IPS-11a (cell line): Measurements from ENCODE around the gene TSPAN9.

ENCODE experiments used
- H3K4me3 ChIP-seq: one replicate; pipeline ENCODE4 v1.5.1; 2013; ENCODE audit warnings: low read depth, low read length, control low read depth

TSPAN9 gene

GRCh38 chr12:3326850-3327780 lies 249.9 kb downstream of the TSPAN9 start:
- H3K4me3 ChIP-seq = no peak overlapping the region

DNA sequence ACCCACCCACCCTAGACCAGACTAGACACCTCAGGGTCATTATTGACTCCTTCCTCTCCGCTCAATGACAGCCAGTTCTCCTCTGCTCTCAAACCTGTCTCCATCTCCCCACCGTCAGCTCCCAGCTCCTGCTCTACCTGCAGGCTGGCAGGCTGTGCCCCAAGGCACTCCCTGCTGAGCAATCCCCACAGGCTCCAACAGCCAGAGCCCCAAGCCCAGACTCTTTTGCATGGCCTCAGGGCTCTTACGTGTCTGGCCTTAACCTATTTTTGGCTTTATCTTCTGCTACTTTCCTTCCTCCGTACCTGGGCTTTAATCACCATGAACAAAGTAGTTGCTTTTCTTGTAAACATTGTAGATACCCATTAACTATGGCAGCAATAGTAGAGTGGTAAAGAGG lies 250.9 kb downstream of the TSPAN9 start:
- no peak overlapping the region for H3K4me3 ChIP-seq

- H3K4me3 ChIP-seq = no peak overlapping the region
Measured at GRCh38 chr12:3328571-3328970, 251.4 kb downstream of the TSPAN9 start.

GRCh38 chr12:3329361-3329760 lies 252.2 kb downstream of the TSPAN9 start:
- H3K4me3 ChIP-seq = no peak overlapping the region

DNA sequence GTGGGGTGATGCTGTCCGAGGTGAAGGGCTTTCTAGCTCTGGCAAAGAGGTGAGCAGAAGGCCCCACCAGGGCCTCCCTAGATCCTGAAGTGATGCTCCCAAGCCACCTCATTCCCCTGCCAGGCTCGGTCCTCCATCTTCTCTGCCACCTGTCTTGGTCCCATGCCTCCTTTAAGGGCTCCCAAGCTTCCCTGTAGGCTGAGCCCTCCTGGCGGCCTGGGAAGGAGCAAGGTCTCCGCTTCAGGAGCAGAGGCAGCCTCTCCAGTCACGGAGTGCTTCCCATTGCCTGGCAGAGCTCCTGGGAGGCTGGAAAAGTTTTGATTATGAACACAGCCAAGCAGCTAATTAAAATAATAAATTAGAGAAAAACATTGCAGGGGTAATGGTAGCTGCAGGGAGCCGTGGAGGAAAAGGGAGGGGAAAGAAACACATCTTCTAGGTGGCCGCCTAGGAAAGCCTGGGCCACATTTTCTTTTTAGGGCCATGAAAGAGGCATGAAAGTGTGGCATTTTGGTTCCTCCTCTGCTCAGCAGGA lies 253.9 kb downstream of the TSPAN9 start:
- no peak overlapping the region for H3K4me3 ChIP-seq

GRCh38 chr12:3332188-3332587 lies 255.0 kb downstream of the TSPAN9 start:
- no peak overlapping the region for H3K4me3 ChIP-seq

- H3K4me3 ChIP-seq = no peak overlapping the region
Measured at GRCh38 chr12:3333583-3333982, 256.4 kb downstream of the TSPAN9 start.

DNA sequence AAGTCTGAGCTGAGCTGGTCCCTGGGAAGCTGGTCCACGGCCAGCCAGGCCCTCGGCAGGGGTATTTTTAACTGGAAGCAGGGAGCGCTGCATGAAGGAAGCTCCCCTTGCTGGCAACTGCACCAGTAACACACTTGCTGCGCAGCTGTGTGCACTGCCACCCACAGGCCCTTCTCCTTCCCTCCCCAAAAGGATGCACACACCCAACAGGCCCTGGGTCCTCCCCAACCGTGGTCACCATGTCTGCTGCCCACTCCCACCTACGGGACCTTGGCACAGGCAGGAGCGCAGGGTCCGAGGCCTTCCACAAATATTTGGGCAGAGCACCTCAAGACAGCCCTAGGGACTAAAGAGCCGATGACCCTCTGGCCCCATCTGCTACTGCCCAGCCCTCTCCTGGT lies 256.8 kb downstream of the TSPAN9 start:
- no peak overlapping the region for H3K4me3 ChIP-seq

- no peak overlapping the region for H3K4me3 ChIP-seq
Measured at GRCh38 chr12:3335078-3335487, 257.9 kb downstream of the TSPAN9 start.
